ENCODE measurements around the gene SLC22A23.

SLC22A23 gene

DNA sequence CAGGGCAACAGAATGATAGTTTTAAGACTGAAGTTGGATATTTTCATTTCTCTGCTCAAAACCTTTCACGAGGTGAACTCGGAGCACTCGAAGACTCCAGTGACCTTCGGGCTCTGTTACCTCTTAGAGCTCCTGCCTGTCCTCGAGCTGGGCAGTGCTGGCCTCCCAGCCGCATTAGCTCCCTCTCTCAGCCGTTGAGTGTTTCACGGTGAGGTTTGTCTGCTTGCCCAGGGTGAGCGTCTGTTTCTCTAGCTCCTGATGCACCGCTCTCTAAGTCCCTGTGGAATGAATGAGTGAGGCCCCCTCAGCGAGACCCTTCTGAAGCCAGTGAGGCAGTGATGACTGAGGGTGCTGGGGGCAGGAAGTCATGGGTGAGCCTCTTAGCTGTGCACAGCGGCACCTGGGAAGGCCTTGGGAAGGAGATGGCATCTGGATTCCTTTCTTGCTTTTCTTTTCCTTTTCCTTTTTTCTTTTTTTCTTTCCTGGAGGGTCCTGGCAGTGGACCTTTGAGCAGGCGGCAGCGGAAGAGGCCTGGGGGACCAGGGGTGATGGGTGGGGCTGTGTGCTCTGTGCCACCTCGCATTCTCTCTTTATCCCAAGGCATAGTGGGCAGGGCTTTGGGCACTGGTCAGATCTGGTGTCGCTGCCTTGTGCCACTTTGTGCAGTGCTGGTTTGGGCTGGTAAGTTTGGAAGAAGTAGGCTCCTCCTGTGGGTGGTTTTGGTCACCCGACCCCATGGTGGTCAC is 195.9 kb downstream of the SLC22A23 start:
- Mint-ChIP-seq H3K4me3 (peak overlapping the region; percentile 95), H3K4me1 (peaks cover 40% of the 10 kb centered on the region), H3K9me3 (no peaks in the 10 kb centered on the region), H3K36me3 (peaks cover 24% of the 10 kb centered on the region), H3K27ac (peak overlapping the region; percentile 46), H3K27me3 (peaks cover 20% of the 10 kb centered on the region)
- CTCF ChIA-PET, result interaction anchor here (0.6 to 4.7 kb wide), 4 partner anchors 10 to 704 kb away, joined by 3 to 17 read pairs (median 4); partner anchors contain the start of gene TUBB2A
- no peak for DNase-seq

- Mint-ChIP-seq H3K27me3 (peaks cover 23% of the 10 kb centered on the region), H3K36me3 (peaks cover 24% of the 10 kb centered on the region), H3K4me1 (peaks cover 40% of the 10 kb centered on the region), H3K9me3 (no peaks in the 10 kb centered on the region), H3K4me3 (peak overlapping the region; percentile 95), H3K27ac (no peak overlapping the region)
- CTCF ChIA-PET, result interaction anchor here (0.6 to 4.7 kb wide), 2 partner anchors 10 to 705 kb away, joined by 4 to 17 read pairs; no protein-coding TSS in a partner anchor
- no peak for DNase-seq
Measured at GRCh38 chr6:3260296-3260695, 196.6 kb downstream of the SLC22A23 start.

DNA sequence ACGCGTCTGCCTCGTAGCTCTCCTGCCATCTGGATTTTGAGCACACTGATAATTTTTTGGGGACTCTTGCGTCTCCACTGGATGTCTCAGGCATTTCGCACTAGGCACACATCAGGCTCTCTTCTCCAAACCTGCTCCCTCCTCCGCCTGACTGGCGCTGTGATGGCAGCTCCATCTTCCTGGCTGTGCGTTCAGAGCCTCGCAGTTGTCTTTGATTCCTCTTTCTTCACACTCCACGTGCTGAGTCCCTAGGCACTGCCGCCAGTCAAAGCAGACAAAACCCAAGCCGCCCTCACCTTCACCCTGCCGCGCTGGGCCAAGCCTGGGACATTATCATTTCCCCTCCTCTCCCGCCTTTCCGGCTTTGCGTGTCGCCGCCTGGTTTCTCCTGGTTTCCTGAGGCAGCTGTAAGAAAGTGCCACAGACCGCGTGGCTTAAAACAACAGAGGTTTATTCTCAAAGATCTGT is 197.3 kb downstream of the SLC22A23 start:
- peaks cover 18% of the 10 kb centered on the region for H3K36me3 Mint-ChIP-seq
- H3K27ac Mint-ChIP-seq, result peak overlapping the region; percentile 90
- peak overlapping the region; percentile 95 for H3K4me3 Mint-ChIP-seq
- peaks cover 3% of the 10 kb centered on the region for H3K9me3 Mint-ChIP-seq
- peaks cover 31% of the 10 kb centered on the region for H3K27me3 Mint-ChIP-seq
- CTCF ChIA-PET, result interaction anchor here (1.0 to 4.7 kb wide), 3 partner anchors 8 to 133 kb away, joined by 3 to 17 read pairs (median 3); no protein-coding TSS in a partner anchor
- peaks cover 40% of the 10 kb centered on the region for H3K4me1 Mint-ChIP-seq
- peak; percentile 54 for DNase-seq

GRCh38 chr6:3258720-3259490 is 197.9 kb downstream of the SLC22A23 start, which contains the start of gene PSMG4:
Gene PSMG4, plus strand, starts transcription at chr6:3258947. Its CDS starts 76 bp downstream, at chr6:3259023.
- H3K4me1 Mint-ChIP-seq, result peaks cover 45% of the 10 kb centered on the region
- peaks cover 36% of the 10 kb centered on the region for H3K27me3 Mint-ChIP-seq
- peaks cover 8% of the 10 kb centered on the region for H3K9me3 Mint-ChIP-seq
- H3K4me3 Mint-ChIP-seq, result peak within 1 kb of the TSS; percentile 95
- peaks cover 19% of the 10 kb centered on the region for H3K36me3 Mint-ChIP-seq
- CTCF ChIA-PET, result interaction anchor here (1.0 to 4.7 kb wide), 3 partner anchors 8 to 133 kb away, joined by 3 to 17 read pairs (median 3); no protein-coding TSS in a partner anchor
- DNase-seq, result peak; percentile 95
- peak within 1 kb of the TSS; percentile 90 for H3K27ac Mint-ChIP-seq

DNA sequence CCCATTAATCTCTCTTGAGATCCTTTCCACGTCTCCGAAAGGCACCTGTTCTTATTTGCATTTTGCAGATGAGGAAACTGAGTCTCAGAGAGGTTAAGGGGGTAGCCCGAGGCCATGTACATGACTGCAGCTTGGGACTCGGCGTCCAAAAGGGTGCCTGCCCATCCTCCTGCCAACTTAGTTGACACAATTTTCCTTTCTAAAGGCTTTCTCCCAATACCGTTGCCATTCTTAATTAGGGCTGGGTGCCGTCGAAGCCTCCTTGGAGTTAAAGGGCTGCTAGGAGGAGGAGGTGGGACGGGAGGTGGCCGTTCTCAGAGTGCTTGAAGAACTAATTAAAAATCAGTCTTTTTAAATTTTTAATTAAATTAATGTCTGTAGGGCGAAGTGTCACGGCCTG is 198.6 kb downstream of the SLC22A23 start:
- DNase-seq, result no peak
- peaks cover 36% of the 10 kb centered on the region for H3K27me3 Mint-ChIP-seq
- CTCF ChIA-PET, result interaction anchor here (4.7 kb wide), 1 partner anchor 8 kb away, joined by 17 read pairs; no protein-coding TSS in a partner anchor
- peaks cover 41% of the 10 kb centered on the region for H3K4me1 Mint-ChIP-seq
- H3K9me3 Mint-ChIP-seq, result peaks cover 8% of the 10 kb centered on the region
- no peak overlapping the region for H3K4me3 Mint-ChIP-seq
- no peak overlapping the region for H3K27ac Mint-ChIP-seq
- peaks cover 13% of the 10 kb centered on the region for H3K36me3 Mint-ChIP-seq

DNA sequence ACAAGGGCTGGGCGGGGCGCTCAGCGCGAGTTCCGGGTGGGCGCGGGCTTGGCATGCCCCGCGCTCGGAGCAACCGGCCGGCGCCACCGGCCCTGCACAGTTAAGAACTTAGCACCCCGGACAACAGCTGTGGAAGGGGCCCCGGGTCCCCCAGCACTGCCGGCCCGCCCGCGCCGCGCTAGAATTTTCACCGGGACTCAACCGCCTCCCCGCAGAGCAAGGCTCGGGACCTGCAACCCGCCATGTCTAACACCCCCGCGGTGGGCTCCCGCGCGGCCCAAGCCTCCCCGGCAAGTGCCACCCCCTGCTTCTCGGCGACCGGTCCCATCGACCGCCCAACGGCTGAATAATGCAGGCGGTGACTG is 203.3 kb downstream of the SLC22A23 start:
- CTCF ChIA-PET, result interaction anchor here (0.8 to 1.7 kb wide), 2 partner anchors 9 to 129 kb away, joined by 3 to 7 read pairs; no protein-coding TSS in a partner anchor
- DNase-seq, result no peak
- peaks cover 3% of the 10 kb centered on the region for H3K36me3 Mint-ChIP-seq
- no peak overlapping the region for H3K4me3 Mint-ChIP-seq
- H3K27me3 Mint-ChIP-seq, result peaks cover 65% of the 10 kb centered on the region
- H3K9me3 Mint-ChIP-seq, result peaks cover 8% of the 10 kb centered on the region
- H3K4me1 Mint-ChIP-seq, result peaks cover 20% of the 10 kb centered on the region
- no peak overlapping the region for H3K27ac Mint-ChIP-seq

- peaks cover 3% of the 10 kb centered on the region for H3K36me3 Mint-ChIP-seq
- H3K27me3 Mint-ChIP-seq, result peaks cover 67% of the 10 kb centered on the region
- H3K9me3 Mint-ChIP-seq, result peaks cover 8% of the 10 kb centered on the region
- no peak for DNase-seq
- H3K4me3 Mint-ChIP-seq, result no peak overlapping the region
- no peak overlapping the region for H3K27ac Mint-ChIP-seq
- peaks cover 20% of the 10 kb centered on the region for H3K4me1 Mint-ChIP-seq
- CTCF ChIA-PET, result interaction anchor here (0.9 to 3.0 kb wide), 4 partner anchors 9 to 479 kb away, joined by 3 to 24 read pairs (median 5); no protein-coding TSS in a partner anchor
Measured at GRCh38 chr6:3252861-3253596, 203.8 kb downstream of the SLC22A23 start.

- H3K27me3 Mint-ChIP-seq, result peaks cover 70% of the 10 kb centered on the region
- H3K4me3 Mint-ChIP-seq, result no peak overlapping the region
- peaks cover 20% of the 10 kb centered on the region for H3K4me1 Mint-ChIP-seq
- no peak overlapping the region for H3K27ac Mint-ChIP-seq
- peaks cover 8% of the 10 kb centered on the region for H3K9me3 Mint-ChIP-seq
- peaks cover 3% of the 10 kb centered on the region for H3K36me3 Mint-ChIP-seq
- CTCF ChIA-PET, result interaction anchor here (0.9 to 3.9 kb wide), 10 partner anchors 7 to 480 kb away, joined by 3 to 24 read pairs (median 5); partner anchors contain the start of gene PSMG4
- no peak for DNase-seq
Measured at GRCh38 chr6:3252369-3252768, 204.5 kb downstream of the SLC22A23 start.

DNA sequence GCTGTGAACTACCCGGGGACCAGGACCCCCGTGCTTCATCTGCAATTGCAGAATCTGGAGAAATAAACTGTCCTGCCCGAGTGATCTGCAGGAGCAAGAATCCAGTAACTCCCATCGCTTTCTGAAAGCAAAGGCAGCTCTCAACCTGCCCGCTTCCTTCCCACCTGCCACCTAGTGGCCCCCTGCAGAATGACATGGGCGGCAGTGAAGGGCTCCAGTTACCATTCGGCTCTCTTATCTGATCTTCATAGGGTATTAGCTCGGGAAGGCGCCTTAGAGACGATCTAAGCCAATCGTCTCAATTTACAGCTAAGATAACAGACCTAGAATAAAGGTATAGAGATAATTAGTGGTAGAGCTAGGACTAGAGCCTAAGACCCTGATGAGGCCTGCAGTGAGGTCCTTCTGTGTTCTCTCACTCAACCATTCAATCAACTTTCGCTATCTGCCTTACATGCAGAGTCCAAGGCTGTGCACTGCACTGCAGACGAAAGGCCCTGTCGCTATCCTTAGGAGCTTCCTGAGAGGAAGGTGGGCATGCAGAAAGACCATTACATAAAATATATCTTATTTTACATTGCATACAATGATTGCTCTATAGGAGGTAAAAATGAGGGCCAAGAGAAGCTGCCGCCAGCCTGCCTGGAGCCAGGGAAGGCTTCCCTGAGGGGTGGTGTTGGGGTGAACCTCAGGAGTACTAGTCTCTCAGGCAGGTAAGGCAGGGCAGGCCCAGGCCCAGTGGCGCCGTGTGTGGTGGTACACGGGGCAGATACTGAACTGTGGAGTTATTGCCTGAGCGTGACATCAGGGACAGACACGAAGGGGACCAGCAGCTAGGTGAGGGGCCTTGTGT is 205.2 kb downstream of the SLC22A23 start:
- H3K27ac Mint-ChIP-seq, result peak overlapping the region; percentile 5
- peak; percentile 88 for DNase-seq
- H3K36me3 Mint-ChIP-seq, result peaks cover 3% of the 10 kb centered on the region
- H3K9me3 Mint-ChIP-seq, result peaks cover 8% of the 10 kb centered on the region
- no peak overlapping the region for H3K4me3 Mint-ChIP-seq
- peaks cover 70% of the 10 kb centered on the region for H3K27me3 Mint-ChIP-seq
- CTCF ChIA-PET, result interaction anchor here (0.7 to 3.9 kb wide), 22 partner anchors 8 to 1722 kb away, joined by 3 to 24 read pairs (median 4); partner anchors contain the start of genes NQO2 and PSMG4
- peaks cover 20% of the 10 kb centered on the region for H3K4me1 Mint-ChIP-seq

GRCh38 chr6:3250231-3250675 is 206.6 kb downstream of the SLC22A23 start:
- no peak for DNase-seq
- CTCF ChIA-PET, result interaction anchor here (1.1 to 3.9 kb wide), 6 partner anchors 9 to 122 kb away, joined by 3 to 24 read pairs (median 7); partner anchors contain the start of gene PSMG4
- Mint-ChIP-seq H3K4me3 (no peak overlapping the region), H3K27me3 (peaks cover 67% of the 10 kb centered on the region), H3K4me1 (peaks cover 20% of the 10 kb centered on the region), H3K36me3 (peaks cover 3% of the 10 kb centered on the region), H3K27ac (no peak overlapping the region), H3K9me3 (peaks cover 8% of the 10 kb centered on the region)

GRCh38 chr6:3249821-3250220 is 207.0 kb downstream of the SLC22A23 start:
- no peak overlapping the region for H3K4me3 Mint-ChIP-seq

More at GRCh38 chr6:3249821-3250220, 207.0 kb downstream of the SLC22A23 start:
- Mint-ChIP-seq H3K4me1 (peaks cover 20% of the 10 kb centered on the region), H3K27me3 (peaks cover 66% of the 10 kb centered on the region), H3K36me3 (peaks cover 3% of the 10 kb centered on the region), H3K27ac (no peak overlapping the region), H3K9me3 (peaks cover 7% of the 10 kb centered on the region)
- DNase-seq, result no peak
- CTCF ChIA-PET, result interaction anchor here (2.2 to 3.9 kb wide), 4 partner anchors 10 to 121 kb away, joined by 7 to 24 read pairs (median 12); partner anchors contain the start of gene PSMG4
